DOHH2 (cell line): ENCODE results near the gene AKAP1.

ENCODE experiments used
- CTCF ChIP-seq: fragments of 200-600 bp; sonication (generic); IDR thresholded peaks from one replicate; pipeline ENCODE4 v1.5.1; 2014; ENCODE audit warnings: antibody characterized with exemption, mild to moderate bottlenecking, low read depth, low read length; ENCODE audit not compliant: poor library complexity, severe bottlenecking
- EZH2phosphoT487 ChIP-seq: fragments of 200-600 bp; sonication (generic); IDR thresholded peaks from 2 replicates; pipeline ENCODE4 v1.6.1; 2017; ENCODE audit warnings: borderline replicate concordance, mild to moderate bottlenecking, antibody characterized with exemption, low read length, moderate library complexity, mixed read lengths

DNA sequence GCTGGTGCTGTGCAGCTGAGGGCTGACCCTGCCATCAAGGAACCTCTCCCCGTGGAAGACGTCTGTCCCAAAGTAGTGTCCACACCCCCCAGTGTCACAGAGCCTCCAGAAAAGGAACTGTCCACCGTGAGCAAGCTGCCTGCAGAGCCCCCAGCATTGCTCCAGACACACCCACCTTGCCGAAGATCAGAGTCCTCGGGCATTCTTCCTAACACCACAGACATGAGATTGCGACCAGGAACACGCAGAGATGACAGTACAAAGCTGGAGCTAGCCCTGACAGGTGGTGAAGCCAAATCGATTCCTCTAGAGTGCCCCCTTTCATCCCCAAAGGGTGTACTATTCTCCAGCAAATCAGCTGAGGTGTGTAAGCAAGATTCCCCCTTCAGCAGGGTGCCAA lies 20.5 kb downstream of the AKAP1 start:
- no peak for TF ChIP-seq CTCF
- no peak for TF ChIP-seq EZH2phosphoT487
